ENCODE measurements around the gene LMO4. TPM values are rescaled to one million over a fixed set of nuclear protein-coding genes. Genes with fewer than 3 reads are reported as not detected.

LMO4 gene
- total RNA-seq, 1 donor from 2014 or later, result 709 TPM

DNA sequence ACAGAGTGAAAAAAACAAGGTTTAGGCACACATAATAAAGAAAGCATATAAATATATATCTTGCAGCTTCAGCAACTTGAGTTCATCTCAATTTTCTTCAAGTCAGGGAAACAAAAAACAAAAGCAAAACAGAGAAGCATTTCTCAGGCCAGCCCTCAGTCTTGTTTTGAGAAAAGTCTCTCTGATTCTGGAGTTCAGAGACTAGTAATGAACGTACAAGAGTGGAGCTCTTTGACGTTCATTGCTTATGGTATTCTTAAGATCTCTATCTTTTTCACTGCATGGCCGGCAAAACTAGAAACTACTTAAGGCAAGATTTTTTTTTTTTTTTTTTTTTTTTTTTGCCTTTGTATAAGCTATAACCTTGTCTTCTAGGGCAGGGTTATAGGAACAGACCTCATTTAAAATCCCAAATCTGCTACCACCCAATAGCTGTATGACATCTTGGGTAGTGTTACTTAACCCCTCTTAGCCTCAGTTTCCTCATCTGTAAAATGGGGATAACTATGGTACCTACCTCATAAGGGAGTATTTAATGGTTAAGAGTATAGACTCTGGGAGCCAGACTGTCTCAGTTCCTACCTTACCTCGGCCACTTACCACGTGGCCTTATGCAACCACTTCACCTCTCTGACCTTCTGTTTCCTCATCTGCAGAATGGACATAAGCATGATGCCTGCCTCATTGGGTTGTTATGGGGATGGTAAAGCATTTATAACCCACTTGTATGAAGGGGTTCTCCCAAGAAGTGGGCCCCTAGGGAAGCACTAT is 33.6 kb downstream of the LMO4 start:
- no peak for DNase-seq

DNA sequence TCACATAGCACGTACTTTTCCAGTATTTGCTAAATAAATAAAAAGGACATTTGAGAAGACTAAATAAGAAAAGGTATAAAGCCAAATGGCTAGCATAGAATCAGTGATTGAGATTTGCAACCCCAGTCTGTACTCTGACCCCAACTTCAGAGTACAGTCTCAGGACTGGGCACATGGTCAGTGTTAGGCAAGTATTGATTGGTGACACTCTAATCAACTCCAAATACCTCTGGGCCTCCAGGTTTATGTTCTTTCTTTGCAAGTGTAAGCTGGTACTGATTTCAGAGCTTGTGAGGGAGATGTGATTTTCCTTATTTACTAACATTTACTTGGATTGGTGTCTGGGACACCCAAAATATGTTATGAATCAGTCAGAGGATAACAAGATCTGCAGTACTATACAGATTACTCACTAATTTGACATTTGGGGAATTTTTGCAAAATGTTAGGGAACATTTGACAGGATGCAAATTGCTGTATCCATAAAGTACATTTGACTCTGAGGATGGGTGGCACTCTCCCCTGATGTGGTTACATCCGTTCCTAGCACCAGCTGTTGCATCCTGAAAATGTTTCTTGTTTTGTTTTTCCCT is 34.2 kb downstream of the LMO4 start:
- no peak for DNase-seq

DNA sequence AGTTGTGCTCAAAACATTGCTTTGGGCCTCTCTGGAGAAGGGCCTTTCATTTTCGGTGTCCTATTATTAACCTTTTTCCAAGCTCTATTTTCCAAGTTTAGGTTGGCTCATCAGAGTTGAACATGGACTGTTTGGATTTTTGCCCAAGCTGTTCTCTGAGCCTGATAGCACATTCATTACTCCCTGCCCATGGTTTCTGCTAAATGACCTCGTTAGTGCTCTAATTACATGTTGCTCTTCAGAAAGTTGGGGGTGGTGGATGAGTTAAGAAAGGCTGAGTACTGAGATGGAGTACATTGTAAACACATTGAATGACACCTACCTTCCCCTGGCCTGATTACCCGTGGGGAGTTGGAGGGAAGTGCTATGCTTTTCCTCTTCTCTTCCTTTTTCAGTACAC is 38.9 kb downstream of the LMO4 start:
- no peak for DNase-seq

DNA sequence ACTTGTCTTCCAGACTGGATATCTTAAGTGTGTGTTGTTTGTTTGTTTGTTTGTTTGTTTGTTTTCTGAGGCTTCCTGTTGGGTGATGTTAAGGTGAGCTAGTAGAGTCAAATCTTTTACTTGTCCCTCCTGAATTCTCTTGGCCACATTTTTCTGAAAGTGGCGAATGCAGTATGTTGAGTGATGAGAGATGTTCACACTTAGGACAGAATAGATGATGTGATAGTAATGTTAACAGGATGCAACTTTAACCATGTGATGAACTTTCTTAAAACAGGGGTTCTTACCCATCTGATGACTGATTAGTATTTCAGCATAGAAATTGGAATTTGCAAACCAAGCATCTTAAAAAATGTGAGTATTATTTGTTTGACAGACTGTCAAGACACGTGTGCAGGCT is 40.2 kb downstream of the LMO4 start:
- no peak for DNase-seq

DNA sequence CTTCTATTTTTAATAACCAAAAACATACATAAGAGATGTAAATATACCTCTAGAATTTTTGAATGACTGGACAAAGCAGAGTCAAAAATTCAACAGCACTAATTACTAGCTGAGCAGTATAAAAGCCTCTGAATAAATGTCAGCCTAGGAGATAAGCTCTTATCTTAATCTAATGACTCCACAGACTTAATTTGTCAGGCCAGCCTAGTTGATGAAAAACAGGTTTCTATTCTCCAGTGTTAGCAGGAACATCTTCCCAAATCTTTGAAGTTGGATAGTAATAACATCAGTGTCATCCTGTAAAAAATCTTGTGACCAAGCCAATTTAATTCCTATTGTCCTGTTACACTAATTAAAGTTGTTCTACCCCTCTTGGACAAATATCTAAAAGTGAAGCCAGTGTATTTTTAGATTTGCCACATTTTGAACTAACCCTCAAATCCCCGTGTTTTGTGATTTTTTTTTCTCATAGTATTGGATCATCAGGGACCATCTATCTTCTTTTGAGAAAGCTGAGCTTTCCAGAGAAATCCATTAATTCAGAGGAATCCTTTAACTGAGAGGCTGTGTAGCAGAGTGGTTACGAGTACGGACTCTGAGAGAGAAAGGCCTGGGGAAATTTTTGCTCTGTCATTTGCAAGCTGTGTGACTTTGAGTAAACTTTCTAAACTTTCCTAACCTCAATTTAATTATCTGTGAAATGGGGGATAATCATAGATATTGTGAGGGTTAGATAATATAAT is 41.2 kb downstream of the LMO4 start:
- no peak for DNase-seq

DNA sequence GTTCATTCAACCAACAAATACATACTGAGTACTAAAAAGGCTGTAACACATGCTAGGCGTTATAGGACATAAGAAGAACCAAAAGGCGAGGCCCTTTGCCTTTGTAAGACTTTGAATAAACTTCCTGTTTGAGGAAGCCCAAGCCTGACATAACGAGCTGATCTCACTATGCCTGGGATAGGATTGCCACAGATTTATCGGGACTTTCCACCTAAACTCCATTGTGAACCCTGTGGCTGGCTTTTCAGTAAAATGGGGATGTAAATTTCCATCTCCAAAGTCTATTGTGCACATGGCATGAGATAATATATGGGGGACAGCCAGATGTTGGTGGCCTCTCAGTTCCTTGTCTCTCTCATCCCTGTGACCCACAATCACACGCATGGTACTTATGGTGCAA is 41.9 kb downstream of the LMO4 start:
- DNase-seq, result no peak

DNA sequence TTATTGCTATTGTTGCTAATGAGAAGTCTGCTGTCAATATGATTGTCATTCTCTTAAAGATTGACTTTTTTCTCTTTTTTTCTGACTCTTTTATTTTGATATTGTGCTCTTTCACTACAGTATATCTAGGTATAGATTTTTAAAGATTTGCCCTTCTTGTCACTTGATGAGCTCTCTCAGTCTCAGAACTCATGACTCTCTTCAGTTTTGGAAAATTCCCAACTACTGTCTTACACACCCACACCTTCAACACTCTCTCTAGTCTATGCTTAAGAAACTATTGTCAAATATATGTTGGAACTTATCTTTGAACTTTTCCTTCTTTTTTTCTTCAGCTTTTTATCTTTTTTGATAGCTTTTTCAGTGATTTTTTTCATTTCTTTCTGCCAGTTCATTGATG is 50.6 kb downstream of the LMO4 start:
- DNase-seq, result no peak

DNA sequence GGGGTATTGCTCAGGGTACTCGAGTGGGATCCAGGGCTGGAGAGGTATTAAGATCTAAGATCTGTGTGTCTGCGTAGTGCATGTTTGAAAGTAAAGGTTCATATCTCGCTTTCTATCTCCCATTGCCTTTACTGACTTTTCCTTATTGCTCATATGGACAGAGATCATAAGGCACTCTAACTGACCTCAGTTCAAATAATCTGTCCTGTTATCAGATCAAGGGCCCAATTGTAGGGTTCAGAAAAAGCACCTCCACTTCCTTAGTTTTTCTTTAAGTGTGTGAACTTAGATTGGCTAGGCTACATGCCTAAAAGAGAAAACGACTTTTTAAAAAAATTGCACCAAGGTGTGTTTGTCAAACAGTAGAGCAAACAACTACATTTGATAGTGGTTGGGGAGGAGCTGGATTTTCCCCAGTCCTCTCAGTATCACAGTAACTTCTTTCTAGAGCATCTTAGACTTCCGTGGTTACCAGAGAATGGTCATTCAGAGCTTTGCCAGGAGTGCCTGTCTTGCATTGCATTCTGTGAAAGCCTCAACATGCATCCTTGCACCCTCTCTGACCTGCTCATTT is 57.6 kb downstream of the LMO4 start:
- no peak for DNase-seq

DNA sequence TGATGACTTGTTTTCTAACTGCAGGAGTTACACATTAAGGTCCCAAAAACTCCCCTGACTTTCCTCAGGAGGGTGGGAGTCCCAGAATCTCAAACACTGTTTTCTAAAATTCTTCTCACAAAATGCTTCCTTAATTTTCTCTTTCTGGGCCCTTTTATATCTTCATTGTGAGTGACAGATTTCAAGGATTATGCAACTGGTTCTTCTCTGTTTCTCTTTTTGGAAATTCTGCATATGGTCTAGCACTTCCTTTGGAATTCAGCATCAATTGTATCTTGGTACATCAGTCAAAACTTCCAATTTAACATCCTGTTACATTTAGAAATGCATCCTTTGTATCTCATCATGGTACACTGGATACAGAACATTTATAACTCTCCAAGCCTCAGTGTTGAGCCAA is 59.7 kb downstream of the LMO4 start:
- no peak for DNase-seq

DNA sequence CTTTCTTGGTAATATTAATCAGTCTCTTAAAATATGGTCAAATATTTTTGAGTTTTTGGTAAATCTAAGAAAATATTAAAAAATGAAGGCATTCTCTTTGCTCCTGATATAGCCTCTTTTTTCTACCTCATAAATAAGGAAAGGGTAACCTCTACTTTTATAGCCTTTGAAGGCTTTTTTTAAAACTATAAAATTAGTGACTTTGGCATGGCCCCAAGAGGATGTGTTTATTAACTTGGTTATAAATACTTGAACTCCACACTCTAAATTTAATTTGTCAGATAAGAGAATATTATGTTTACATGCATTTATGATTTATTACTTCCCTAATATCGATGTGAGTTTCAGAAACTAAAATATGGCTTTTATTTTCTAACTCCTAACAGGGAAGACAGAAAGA is 60.3 kb downstream of the LMO4 start:
- no peak for DNase-seq

DNA sequence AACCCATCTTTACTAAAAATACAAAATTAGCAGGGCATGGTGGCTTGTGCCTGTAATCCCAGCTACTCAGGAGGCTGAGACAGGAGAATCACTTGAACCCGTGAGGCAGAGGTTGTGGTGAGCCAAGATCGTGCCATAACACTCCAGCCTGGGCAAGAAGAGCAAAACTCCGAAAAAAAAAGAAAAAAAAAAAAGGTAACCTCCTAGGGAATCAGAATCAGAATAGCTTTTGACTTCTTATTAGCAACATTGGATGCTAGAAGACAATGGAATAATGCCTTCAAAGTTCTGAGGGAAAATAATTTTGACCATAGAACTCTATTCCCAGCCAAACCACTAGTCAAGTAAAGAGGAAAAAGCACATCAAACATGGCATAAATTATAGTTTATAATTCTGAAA is 60.9 kb downstream of the LMO4 start:
- no peak for DNase-seq

DNA sequence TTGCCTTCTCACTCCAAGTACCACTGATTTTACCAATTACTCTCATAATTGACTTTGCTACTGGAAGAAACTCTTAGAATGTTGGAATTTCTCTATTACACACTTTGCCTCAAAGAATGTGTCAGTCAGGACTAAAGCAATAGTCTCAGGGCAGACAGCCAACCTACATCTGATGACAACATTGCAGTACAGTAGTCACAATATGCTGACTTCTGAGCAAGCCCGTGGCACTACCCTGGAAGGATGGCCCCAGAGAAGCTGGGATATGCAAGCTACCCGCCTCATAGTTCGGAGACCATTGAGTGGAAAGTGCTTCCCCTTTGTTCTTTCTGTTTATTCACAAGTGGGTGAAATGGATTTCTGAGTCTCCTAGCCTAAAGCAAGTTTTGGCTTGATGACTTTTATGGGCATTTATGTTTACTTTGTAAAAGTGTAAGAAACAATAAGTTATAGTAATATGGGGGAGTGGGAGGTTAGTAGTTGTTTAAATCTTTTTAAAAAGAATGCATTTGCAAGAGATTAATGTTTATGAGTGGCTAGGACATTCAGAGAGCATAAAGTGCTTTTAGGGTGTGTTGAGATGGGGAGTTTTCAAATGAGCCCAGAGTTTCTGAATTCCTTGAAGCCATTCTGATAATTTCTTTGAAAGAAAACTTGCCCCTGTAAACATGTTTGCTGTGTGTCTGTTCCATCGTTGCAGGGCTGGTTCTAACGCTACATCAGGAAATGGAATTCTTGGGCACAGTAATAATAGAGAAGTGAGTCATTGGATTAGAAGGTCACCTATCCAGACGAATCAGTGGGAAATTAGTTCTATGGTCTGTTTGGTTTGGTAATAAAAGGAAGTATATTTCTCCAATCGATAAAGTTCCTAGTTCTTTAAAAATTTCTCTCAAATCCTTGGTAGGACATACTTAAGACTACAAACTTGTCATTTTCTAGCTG is 63.8 kb downstream of the LMO4 start:
- DNase-seq, result no peak

DNA sequence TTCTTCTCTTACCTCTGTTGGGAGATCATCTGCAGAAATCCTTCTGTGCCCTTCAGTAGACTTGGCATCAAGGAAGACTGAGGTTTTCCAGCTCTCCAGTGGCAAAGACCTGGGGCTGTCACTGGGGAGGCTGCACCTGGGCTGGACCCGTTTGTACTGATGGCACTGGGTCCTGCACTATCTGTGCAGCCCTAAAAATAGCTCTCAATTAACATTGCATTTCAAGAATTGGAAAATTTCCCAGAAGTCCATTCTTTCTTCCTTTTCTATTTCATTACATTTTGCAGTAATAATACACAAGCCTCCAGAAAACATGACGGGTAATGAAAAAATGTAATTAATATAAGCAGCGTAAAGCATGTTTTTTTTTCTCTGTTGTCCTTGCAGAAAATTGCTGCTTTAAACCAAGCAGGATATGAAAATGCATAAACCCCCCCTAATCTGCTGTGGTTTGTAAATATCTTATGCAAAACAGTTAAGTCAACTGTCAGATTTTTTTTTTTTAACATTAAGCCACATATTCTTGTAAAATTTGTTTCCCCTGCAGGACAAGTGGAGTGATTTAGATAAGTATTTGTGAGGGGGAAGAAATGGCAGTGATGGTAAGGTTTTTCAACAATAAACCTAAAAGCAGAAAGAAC is 64.9 kb downstream of the LMO4 start:
- no peak for DNase-seq

DNA sequence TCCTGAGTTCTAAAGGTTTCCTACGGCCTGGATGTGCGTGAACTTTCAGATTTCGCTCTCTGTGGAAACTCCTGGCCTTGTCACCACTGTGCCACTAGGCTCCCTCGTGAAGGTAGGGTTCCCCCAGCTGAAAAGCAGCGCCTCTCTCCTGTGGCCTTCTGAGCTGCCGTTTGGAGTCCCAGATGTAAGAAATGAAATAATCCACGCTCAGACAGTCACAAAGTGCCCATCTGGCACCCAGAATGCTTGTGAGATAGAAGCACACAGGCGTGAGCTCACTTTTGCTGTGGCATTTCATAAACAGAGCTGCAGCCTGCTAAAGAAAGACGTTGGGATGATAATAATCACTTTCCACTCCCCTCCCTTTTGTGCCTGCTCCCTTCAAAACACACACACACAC is 65.8 kb downstream of the LMO4 start:
- DNase-seq, result no peak

DNA sequence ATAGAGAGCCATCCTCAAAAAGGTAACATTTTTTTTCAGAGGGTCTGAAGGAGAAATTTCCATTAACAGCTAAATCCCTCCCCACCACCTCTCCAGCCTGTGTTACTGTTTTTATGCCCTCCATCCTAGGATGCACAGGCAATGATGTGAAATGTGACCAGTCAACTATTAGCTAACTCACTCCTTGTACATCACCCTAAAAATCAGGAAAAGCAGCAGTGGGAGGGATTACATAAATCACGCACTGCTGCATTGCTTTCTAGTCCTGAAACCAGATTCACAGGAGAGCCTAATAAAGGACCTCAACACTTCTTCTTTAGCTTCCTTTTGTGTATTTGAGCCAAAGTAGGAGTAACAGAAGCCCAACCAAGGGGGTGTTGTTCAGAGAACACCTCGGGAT is 66.3 kb downstream of the LMO4 start:
- DNase-seq, result no peak
